ENCODE data around the gene C11orf24. TPM values are rescaled to one million over a fixed set of nuclear protein-coding genes. Genes with fewer than 3 reads are reported as not detected.

Gene C11orf24
- total and polyA plus RNA-seq, 4 donors, result 9.8 to 50.0 (median 29.6) TPM

DNA sequence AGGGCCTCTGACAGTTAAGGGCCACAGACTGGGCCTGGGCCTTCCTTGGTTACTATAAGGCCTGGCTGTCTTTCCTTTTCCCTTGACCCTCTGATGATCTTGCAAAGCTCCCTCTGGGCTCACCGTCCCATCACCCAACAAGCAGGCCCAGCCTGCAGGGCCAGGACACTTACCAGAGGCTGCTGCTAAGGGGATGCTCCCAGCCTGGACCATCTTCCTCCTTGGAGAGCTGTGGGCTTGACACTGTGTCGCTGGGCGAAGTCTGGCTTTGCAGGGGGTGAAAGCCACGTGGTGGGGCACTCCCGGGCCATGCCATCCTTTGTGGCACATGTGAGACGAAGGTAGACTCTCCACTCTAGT, 3.9 kb downstream of the C11orf24 start:
- Histone ChIP-seq H3K9ac (ENCODE audit: insufficient read depth in 1 of 2, low read length in 2 of 2) (no peak overlapping the region), H3K27me3 (ENCODE audit: control insufficient read depth in 3 of 3, insufficient read depth in 3 of 3, low read length in 2 of 3) (no peaks in the 10 kb centered on the region), H3K27ac (ENCODE audit: low read depth in 1 of 2, low read length in 1 of 2) (no peak overlapping the region), H3K4me1 (ENCODE audit: control insufficient read depth in 5 of 5, insufficient read depth in 5 of 5, low read length in 5 of 5) (peaks cover 3 to 12% (median 7%) of the 10 kb centered on the region in 5 donors), H3K9me3 (ENCODE audit: control insufficient read depth in 4 of 4, insufficient read depth in 3 of 4, low read length in 3 of 4) (no peaks in the 10 kb centered on the region), H3K36me3 (ENCODE audit: control insufficient read depth in 4 of 4, insufficient read depth in 4 of 4, low read length in 4 of 4) (peaks cover 12 to 40% (median 15%) of the 10 kb centered on the region in 4 donors), H3K4me3 (no peak overlapping the region)
- WGBS, 2 donors, result 95 to 99% methylated on average over 6 of the region's 6 CpGs
- TF ChIP-seq, protein P1, sequence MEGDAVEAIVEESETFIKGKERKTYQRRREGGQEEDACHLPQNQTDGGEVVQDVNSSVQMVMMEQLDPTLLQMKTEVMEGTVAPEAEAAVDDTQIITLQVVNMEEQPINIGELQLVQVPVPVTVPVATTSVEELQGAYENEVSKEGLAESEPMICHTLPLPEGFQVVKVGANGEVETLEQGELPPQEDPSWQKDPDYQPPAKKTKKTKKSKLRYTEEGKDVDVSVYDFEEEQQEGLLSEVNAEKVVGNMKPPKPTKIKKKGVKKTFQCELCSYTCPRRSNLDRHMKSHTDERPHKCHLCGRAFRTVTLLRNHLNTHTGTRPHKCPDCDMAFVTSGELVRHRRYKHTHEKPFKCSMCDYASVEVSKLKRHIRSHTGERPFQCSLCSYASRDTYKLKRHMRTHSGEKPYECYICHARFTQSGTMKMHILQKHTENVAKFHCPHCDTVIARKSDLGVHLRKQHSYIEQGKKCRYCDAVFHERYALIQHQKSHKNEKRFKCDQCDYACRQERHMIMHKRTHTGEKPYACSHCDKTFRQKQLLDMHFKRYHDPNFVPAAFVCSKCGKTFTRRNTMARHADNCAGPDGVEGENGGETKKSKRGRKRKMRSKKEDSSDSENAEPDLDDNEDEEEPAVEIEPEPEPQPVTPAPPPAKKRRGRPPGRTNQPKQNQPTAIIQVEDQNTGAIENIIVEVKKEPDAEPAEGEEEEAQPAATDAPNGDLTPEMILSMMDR (IDR thresholded peaks at IDR 0.05; ENCODE audit: control extremely low read depth, extremely low read depth), result no peak
- no peak for ATAC-seq (ENCODE audit: insufficient read depth, low FRiP score)
- DNase-seq, result no peak

DNA sequence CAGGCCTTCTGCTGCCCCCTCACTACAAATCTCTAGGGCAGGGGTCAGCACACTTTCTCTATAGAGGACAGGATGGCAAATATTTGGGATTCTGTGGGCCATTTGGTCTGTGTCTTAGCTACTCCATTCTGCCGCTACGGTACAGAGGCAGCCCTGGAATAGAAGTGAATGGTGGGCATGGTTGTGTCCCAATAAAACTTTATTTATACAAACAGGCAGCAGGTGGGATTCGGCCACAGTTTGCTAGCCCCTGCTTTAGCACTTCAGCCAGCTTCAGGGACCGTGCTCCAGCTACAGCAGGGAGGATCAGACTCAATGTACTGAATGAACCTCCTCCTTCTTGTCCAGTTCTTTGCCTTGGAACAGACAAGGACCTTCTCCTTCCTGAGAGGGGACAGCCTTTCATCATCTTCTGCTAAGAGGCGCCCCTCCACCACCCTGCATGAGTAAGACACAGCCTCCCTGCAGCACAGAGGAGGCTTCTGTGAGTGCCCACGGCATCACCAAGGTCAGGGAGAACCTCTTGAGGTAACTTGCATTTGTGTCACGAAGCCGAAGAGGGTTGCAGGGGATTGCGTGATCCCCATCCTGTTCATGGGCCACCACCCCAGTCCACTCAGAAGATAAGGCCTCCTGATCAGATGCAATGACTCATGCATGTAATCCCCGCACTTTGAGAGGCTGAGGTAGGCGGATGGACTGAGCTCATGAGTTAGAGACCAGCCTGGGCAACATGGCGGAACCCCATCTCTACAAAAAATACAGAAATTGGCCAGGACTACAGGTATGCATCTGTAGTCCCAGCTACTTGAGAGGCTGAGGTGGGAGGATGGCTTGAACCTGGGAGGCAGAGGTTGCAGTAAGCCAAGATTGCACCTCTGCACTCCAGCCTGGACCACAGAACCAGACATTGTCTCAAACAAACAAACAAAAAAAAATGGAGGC, 4.6 kb downstream of the C11orf24 start:
- Histone ChIP-seq H3K27me3 (ENCODE audit: control insufficient read depth in 3 of 3, insufficient read depth in 3 of 3, low read length in 2 of 3) (no peaks in the 10 kb centered on the region), H3K9me3 (ENCODE audit: control insufficient read depth in 4 of 4, insufficient read depth in 3 of 4, low read length in 3 of 4) (peaks cover 0 to 3% (median 0%) of the 10 kb centered on the region in 4 donors), H3K4me3 (no peak overlapping the region), H3K27ac (ENCODE audit: low read depth in 1 of 2, low read length in 1 of 2) (no peak overlapping the region), H3K9ac (ENCODE audit: insufficient read depth in 1 of 2, low read length in 2 of 2) (no peak overlapping the region), H3K4me1 (ENCODE audit: control insufficient read depth in 5 of 5, insufficient read depth in 5 of 5, low read length in 5 of 5) (peaks cover 3 to 12% (median 7%) of the 10 kb centered on the region in 5 donors), H3K36me3 (ENCODE audit: control insufficient read depth in 4 of 4, insufficient read depth in 4 of 4, low read length in 4 of 4) (peaks cover 12 to 47% (median 21%) of the 10 kb centered on the region in 4 donors)
- DNase-seq (no peak), ATAC-seq (ENCODE audit: insufficient read depth, low FRiP score) (no peak)
- TF ChIP-seq, protein P1 (IDR thresholded peaks at IDR 0.05; ENCODE audit: control extremely low read depth, extremely low read depth), result no peak
- WGBS, 2 donors, result 81 to 92% methylated on average over 12 of the region's 12 CpGs

DNA sequence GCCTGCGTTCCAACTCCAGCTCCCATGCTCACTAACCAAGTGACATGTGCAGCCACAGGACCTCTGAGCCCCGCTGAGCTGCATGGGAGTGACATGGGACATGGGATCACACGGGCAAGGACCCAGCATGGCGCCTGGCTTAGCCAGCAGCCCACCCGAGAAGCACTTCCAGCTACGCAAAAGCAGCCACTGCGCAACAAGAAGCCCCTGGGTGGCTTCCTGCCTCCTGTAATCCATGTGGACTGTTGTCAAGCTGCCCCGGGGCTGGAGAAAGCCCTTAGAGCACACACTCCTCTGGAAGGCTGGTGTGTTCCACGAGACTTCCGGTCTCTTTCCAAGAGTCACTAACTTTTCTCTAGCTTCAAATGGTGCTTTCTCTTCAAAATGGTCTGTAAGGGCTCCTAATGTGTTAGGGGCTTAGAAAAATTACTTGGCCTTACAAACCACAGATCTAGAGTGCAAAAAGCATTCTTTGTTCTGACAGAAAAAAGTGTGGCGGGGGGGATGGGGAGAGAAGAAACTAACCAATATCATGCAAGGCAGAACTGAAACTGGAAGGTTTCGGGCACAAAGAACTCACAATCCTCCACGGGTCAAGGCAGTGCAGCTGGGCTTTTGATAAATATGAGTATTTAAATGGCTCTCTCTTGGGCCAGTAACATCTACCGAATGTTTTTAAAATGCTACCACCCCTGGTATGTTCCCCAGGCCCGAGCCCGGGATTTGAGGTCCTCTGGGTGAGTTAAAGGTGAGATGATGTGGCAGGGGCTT, 5.5 kb downstream of the C11orf24 start:
- DNase-seq (no peak), ATAC-seq (ENCODE audit: insufficient read depth, low FRiP score) (no peak)
- H3K9ac ChIP-seq (ENCODE audit: insufficient read depth in 1 of 2, low read length in 2 of 2), result no peak overlapping the region
- H3K4me3 ChIP-seq, result no peak overlapping the region
- H3K9me3 ChIP-seq (ENCODE audit: control insufficient read depth in 4 of 4, insufficient read depth in 3 of 4, low read length in 3 of 4), result peaks cover 0 to 3% (median 0%) of the 10 kb centered on the region in 4 donors
- H3K4me1 ChIP-seq (ENCODE audit: control insufficient read depth in 5 of 5, insufficient read depth in 5 of 5, low read length in 5 of 5), result peaks cover 3 to 12% (median 7%) of the 10 kb centered on the region in 5 donors
- no peaks in the 10 kb centered on the region for H3K27me3 ChIP-seq (ENCODE audit: control insufficient read depth in 3 of 3, insufficient read depth in 3 of 3, low read length in 2 of 3)
- TF ChIP-seq, protein P1 (IDR thresholded peaks at IDR 0.05; ENCODE audit: control extremely low read depth, extremely low read depth), result no peak
- no peak overlapping the region for H3K27ac ChIP-seq (ENCODE audit: low read depth in 1 of 2, low read length in 1 of 2)
- H3K36me3 ChIP-seq (ENCODE audit: control insufficient read depth in 4 of 4, insufficient read depth in 4 of 4, low read length in 4 of 4), result peaks cover 14 to 55% (median 26%) of the 10 kb centered on the region in 4 donors
- WGBS, 2 donors, result 91% methylated on average over 16 of the region's 16 CpGs
